ENCODE measurements around the gene SUMO4. TPM values are rescaled to one million over a fixed set of nuclear protein-coding genes. Genes with fewer than 3 reads are reported as not detected.

Gene SUMO4
- total and polyA plus RNA-seq, 4 donors: 0.83 to 3.3 (median 0.84) TPM; not detected in 1

- Histone ChIP-seq H3K9ac (ENCODE audit: low read depth in 1 of 2, low read length in 2 of 2) (no peak overlapping the region), H3K27me3 (ENCODE audit: control insufficient read depth in 4 of 4, insufficient read depth in 4 of 4, low read length in 3 of 4) (no peaks in the 10 kb centered on the region), H3K27ac (ENCODE audit: low read depth in 1 of 2, low read length in 2 of 2) (no peak overlapping the region), H3K9me3 (ENCODE audit: control insufficient read depth in 4 of 4, low read length in 3 of 4) (no peaks in the 10 kb centered on the region), H3K36me3 (ENCODE audit: control insufficient read depth in 4 of 4, insufficient read depth in 3 of 4, low read depth in 1 of 4, low read length in 3 of 4) (no peaks in the 10 kb centered on the region), H3K4me3 (ENCODE audit: low read depth in 1 of 3, low read length in 3 of 3) (no peak overlapping the region), H3K4me1 (ENCODE audit: control insufficient read depth in 4 of 4, insufficient read depth in 4 of 4, low read length in 3 of 4) (peaks cover 0 to 13% (median 3%) of the 10 kb centered on the region in 4 donors)
- TF ChIP-seq GABPA (IDR thresholded peaks at IDR 0.05 in 1 of 2, conservative IDR thresholded peaks at IDR 0.05 in 1 of 2) (no peak), FOXA2 (IDR thresholded peaks at IDR 0.05) (no peak), RAD21 (IDR thresholded peaks at IDR 0.05) (no peak), EGR1 (IDR thresholded peaks at IDR 0.05; ENCODE audit: low read depth in 2 of 2) (no peak), RXRA (IDR thresholded peaks at IDR 0.05) (no peak), YY1 (IDR thresholded peaks at IDR 0.05) (no peak), FOXA1 (IDR thresholded peaks at IDR 0.05) (no peak), NR2F2 (IDR thresholded peaks at IDR 0.05) (no peak)
- WGBS: 97% methylated on average over 4 of the region's 4 CpGs
- DNase-seq (ENCODE audit: low spot score): no peak
Observed at GRCh38 chr6:149428606-149429005, 28.5 kb downstream of the SUMO4 start.

DNA sequence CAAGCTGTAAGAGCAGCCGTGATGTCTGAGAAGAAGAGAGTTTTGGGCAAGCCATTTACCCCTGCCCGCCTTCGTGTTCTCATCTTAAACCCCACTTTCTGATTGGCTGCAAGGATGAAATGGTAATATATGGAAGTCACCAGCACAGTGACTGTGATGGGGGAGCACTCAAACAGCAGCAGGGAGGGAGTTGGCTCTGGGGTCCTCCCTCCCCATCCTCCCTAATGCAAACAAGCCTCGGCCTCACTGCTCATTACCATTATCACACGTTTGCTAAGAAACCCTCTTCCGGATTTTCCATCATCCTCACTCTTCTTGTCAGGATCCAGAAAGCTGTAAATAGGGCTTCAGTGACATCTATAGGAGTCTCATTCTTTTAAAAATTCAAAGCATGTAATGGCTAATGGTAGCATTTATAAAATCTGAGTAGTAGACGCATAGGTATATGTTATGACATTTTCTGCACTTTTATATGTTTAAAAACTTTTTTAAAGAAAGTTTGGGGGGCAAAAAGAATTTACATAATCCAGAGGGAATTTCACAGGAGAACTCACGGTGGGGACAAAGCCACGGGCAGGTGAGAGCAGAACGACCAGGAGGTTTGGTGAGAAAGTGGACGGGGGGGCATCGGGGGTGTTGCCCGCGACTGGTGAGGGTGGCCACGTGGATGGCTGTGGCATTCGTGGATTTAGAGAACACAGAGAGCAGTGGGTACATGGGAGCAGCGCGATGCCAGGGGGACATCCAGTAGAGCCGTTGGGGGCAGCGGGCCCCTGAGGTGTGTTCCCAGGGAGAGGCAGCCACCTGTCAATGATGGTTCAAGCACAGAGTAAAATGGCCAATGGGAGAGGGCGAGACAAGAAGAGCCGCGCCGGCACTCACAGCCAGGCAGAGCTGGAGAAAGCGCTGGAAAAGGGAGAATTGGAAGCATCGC lies 29.6 kb downstream of the SUMO4 start:
- Histone ChIP-seq H3K9ac (ENCODE audit: low read depth in 1 of 2, low read length in 2 of 2) (no peak overlapping the region), H3K36me3 (ENCODE audit: control insufficient read depth in 4 of 4, insufficient read depth in 3 of 4, low read depth in 1 of 4, low read length in 3 of 4) (no peaks in the 10 kb centered on the region), H3K27ac (ENCODE audit: low read depth in 1 of 2, low read length in 2 of 2) (no peak overlapping the region), H3K4me3 (ENCODE audit: low read depth in 1 of 3, low read length in 3 of 3) (no peak overlapping the region), H3K9me3 (ENCODE audit: control insufficient read depth in 4 of 4, low read length in 3 of 4) (no peaks in the 10 kb centered on the region), H3K27me3 (ENCODE audit: control insufficient read depth in 4 of 4, insufficient read depth in 4 of 4, low read length in 3 of 4) (no peaks in the 10 kb centered on the region), H3K4me1 (ENCODE audit: control insufficient read depth in 4 of 4, insufficient read depth in 4 of 4, low read length in 3 of 4) (peaks cover 0 to 7% (median under 1%) of the 10 kb centered on the region in 4 donors)
- WGBS: 88% methylated on average over 26 of the region's 26 CpGs
- DNase-seq (ENCODE audit: low spot score): no peak
- TF ChIP-seq SP1 (IDR thresholded peaks at IDR 0.05) (no peak), HNF4A (conservative IDR thresholded peaks at IDR 0.05) (no peak), RXRA (IDR thresholded peaks at IDR 0.05) (no peak), GABPA (IDR thresholded peaks at IDR 0.05 in 1 of 2, conservative IDR thresholded peaks at IDR 0.05 in 1 of 2) (no peak), JUND (IDR thresholded peaks at IDR 0.05) (no peak), FOXA2 (IDR thresholded peaks at IDR 0.05) (no peak), FOXA1 (IDR thresholded peaks at IDR 0.05) (no peak), REST (IDR thresholded peaks at IDR 0.05) (no peak)
- TF ChIP-seq, protein P1, sequence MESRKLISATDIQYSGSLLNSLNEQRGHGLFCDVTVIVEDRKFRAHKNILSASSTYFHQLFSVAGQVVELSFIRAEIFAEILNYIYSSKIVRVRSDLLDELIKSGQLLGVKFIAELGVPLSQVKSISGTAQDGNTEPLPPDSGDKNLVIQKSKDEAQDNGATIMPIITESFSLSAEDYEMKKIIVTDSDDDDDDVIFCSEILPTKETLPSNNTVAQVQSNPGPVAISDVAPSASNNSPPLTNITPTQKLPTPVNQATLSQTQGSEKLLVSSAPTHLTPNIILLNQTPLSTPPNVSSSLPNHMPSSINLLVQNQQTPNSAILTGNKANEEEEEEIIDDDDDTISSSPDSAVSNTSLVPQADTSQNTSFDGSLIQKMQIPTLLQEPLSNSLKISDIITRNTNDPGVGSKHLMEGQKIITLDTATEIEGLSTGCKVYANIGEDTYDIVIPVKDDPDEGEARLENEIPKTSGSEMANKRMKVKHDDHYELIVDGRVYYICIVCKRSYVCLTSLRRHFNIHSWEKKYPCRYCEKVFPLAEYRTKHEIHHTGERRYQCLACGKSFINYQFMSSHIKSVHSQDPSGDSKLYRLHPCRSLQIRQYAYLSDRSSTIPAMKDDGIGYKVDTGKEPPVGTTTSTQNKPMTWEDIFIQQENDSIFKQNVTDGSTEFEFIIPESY (IDR thresholded peaks at IDR 0.05): no peak
- TF ChIP-seq, protein P2, sequence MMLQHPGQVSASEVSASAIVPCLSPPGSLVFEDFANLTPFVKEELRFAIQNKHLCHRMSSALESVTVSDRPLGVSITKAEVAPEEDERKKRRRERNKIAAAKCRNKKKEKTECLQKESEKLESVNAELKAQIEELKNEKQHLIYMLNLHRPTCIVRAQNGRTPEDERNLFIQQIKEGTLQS (IDR thresholded peaks at IDR 0.05): no peak
